ENCODE data around the gene KRTAP10-9. TPM values are rescaled to one million over a fixed set of nuclear protein-coding genes. Genes with fewer than 3 reads are reported as not detected.

Gene KRTAP10-9
- total and polyA plus RNA-seq, 2 of the 8 experiments (the other 6 are each of a cell fraction or from before 2014, with no cell fraction given): not detected

DNA sequence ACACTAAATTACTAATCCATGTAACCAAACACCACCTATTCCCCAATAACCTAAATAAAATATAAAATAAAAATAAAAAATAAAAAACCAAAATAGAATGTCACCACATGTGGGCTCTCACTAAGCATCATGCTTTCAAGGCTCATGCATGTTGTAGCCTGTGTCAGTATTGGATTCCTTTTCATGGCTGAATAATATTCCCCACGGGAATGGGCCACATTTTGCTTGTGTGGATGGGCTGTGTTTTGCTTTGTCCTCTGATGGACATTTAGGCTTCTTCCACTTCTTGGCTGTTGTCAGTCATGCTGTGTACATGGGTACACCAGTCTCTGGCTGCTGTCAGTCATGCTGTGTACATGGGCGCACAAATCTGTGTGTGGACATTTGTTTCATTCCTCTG lies 37.8 kb upstream of the KRTAP10-9 start (continued):
- no peak for TF ChIP-seq PHF8 (conservative IDR thresholded peaks at IDR 0.05; ENCODE audit: low read depth, low read length)
- no peak for TF ChIP-seq TBP (IDR thresholded peaks at IDR 0.05; ENCODE audit: low read depth, low read length)
- no peak for TF ChIP-seq KDM5A (IDR thresholded peaks at IDR 0.05; ENCODE audit: low read length)
- no peak for TF ChIP-seq NANOG (IDR thresholded peaks at IDR 0.05; ENCODE audit: insufficient read depth, low read depth, low read length, poor library complexity, severe bottlenecking)
- TF ChIP-seq SIN3A (conservative IDR thresholded peaks at IDR 0.05 in 1 of 2, IDR thresholded peaks at IDR 0.05 in 1 of 2; ENCODE audit: low read depth in 1 of 2, low read length in 2 of 2): no peak
- TF ChIP-seq EGR1 (IDR thresholded peaks at IDR 0.05; ENCODE audit: borderline replicate concordance, low read depth, low read length): no peak
- TF ChIP-seq SIX5 (IDR thresholded peaks at IDR 0.05; ENCODE audit: low read depth, low read length): no peak
- TF ChIP-seq RFX5 (IDR thresholded peaks at IDR 0.05; ENCODE audit: borderline replicate concordance, low read depth, low read length): no peak

All from H1 (cell line).